HCT116 (cell line): Measurements from ENCODE around the gene SLC41A1. TPM values are rescaled to one million over a fixed set of nuclear protein-coding genes. Genes with fewer than 3 reads are reported as not detected.

Experiments
- ATAC-seq: fragments of 200-7000 bp; cut with Tn5 transposase; 2 replicates; pipeline ENCODE4 v1.9.1; 2020; ENCODE audit warnings: mild to moderate bottlenecking, moderate library complexity
- BruUV-seq: library from RNA; stranded (reverse); fragments of 400-500 nt; replicated peaks from 2 replicates; lab custom pipeline; 2021; lab: Mats Ljungman, UMichigan
- CTCF ChIA-PET: fragments of 300-600 bp; sonication (Branson Sonifier 250); formaldehyde crosslinking; loops from one replicate; lab custom pipeline; 2021; ENCODE audit warnings: antibody characterized with exemption; lab: Charles Lee
- POLR2A ChIA-PET: fragments of 300-600, 350-600 bp; sonication (Branson Sonifier 250); formaldehyde crosslinking; loops from one replicate; lab custom pipeline; 2021; ENCODE audit warnings: antibody characterized with exemption; lab: Charles Lee
- RAD21 ChIA-PET, 2 experiments: fragments of 300-600 bp; sonication (Branson Sonifier 250); formaldehyde crosslinking; loops; one replicate each; lab custom pipeline; 2023; ENCODE audit warnings: low total read pairs in 2 of 2; ENCODE audit not compliant: uncharacterized antibody in 2 of 2, unreplicated experiment in 2 of 2, low non-redundant PET in 1 of 2; lab: Charles Lee
- DNase-seq: peaks from one replicate; pipeline ENCODE4 v3.0.0-alpha.2; 2010; ENCODE audit warnings: low read depth, low spot score
- H2AFZ ChIP-seq: fragments of 200-600 bp; shearing (Covaris generic), sonication (generic); 2 replicates; pipeline ENCODE4 v1.6.1; 2017; ENCODE audit warnings: low read depth, mixed run types, mixed read lengths, antibody characterized with exemption, low read length; ENCODE audit not compliant: poor library complexity, severe bottlenecking
- H3K27ac ChIP-seq: 2 replicates; pipeline ENCODE4 v1.5.1; 2012; ENCODE audit warnings: low read depth, low read length
- H3K27me3 ChIP-seq: fragments of 200-600 bp; sonication (generic); 2 replicates; pipeline ENCODE4 v1.6.1; 2016; ENCODE audit warnings: mixed run types, low read length, mixed read lengths; ENCODE audit not compliant: insufficient read depth
- H3K36me3 ChIP-seq, 2 experiments: fragments of 200-500 bp in 1 of 2; fragments of 200-600 bp in 1 of 2; sonication (Bioruptor generic) in 1 of 2; sonication (generic) in 1 of 2; 2 replicates each; pipeline versions ENCODE4 v1.5.1 to v1.6.1; 2014 to 2016; ENCODE audit warnings: low read length in 2 of 2, inconsistent platforms in 1 of 2, mixed read lengths in 1 of 2, mixed run types in 1 of 2; ENCODE audit not compliant: insufficient read depth in 2 of 2, control insufficient read depth in 1 of 2
- H3K4me1 ChIP-seq, 2 experiments: fragments of 200-600 bp in 1 of 2; sonication (generic) in 1 of 2; 2 replicates each; pipeline versions ENCODE4 v1.5.1 to v1.6.1; 2012 to 2017; ENCODE audit warnings: low read length in 2 of 2, inconsistent platforms in 1 of 2, mild to moderate bottlenecking in 1 of 2, mixed read lengths in 1 of 2, mixed run types in 1 of 2, moderate library complexity in 1 of 2; ENCODE audit not compliant: insufficient read depth in 2 of 2, control insufficient read depth in 1 of 2
- H3K4me2 ChIP-seq: fragments of 200-600 bp; sonication (generic); 2 replicates; pipeline ENCODE4 v1.6.1; 2017; ENCODE audit warnings: mixed run types, low read length, mixed read lengths
- H3K4me3 ChIP-seq, 2 experiments: fragments of 200-600 bp in 1 of 2; sonication (generic) in 1 of 2; replicated peaks in 1 of 2; 2 replicates each; pipeline ENCODE4 v1.5.1; 2011 to 2016; ENCODE audit warnings: low read length in 2 of 2, control low read depth in 1 of 2, low read depth in 1 of 2, mild to moderate bottlenecking in 1 of 2, mixed read lengths in 1 of 2, mixed run types in 1 of 2
- H3K79me2 ChIP-seq: fragments of 200-600 bp; sonication (generic); 2 replicates; pipeline ENCODE4 v1.6.1; 2017; ENCODE audit warnings: mild to moderate bottlenecking, mixed run types, low read length, moderate library complexity, mixed read lengths; ENCODE audit not compliant: insufficient read depth
- H3K9ac ChIP-seq: fragments of 200-600 bp; sonication (generic); 2 replicates; pipeline ENCODE4 v1.6.1; 2016; ENCODE audit warnings: low read length, mixed read lengths
- H3K9me2 ChIP-seq: fragments of 200-600 bp; sonication (generic), shearing (Covaris generic); 2 replicates; pipeline ENCODE4 v1.6.1; 2017; ENCODE audit warnings: mixed run types, mild to moderate bottlenecking, moderate library complexity; ENCODE audit not compliant: insufficient read depth
- H3K9me3 ChIP-seq, 2 experiments: fragments of 200-500 bp in 1 of 2; fragments of 200-600 bp in 1 of 2; sonication (Bioruptor generic) in 1 of 2; sonication (generic) in 1 of 2; 2 replicates each; pipeline ENCODE4 v1.6.1; 2014 to 2017; ENCODE audit warnings: low read length in 2 of 2, mixed read lengths in 2 of 2, inconsistent platforms in 1 of 2, low read depth in 1 of 2, mild to moderate bottlenecking in 1 of 2, mixed run types in 1 of 2, moderate library complexity in 1 of 2; ENCODE audit not compliant: control insufficient read depth in 1 of 2, insufficient read depth in 1 of 2
- H4K20me1 ChIP-seq: fragments of 200-600 bp; sonication (generic), shearing (Covaris generic); 2 replicates; pipeline ENCODE4 v1.6.1; 2017; ENCODE audit warnings: mixed run types, mild to moderate bottlenecking, moderate library complexity; ENCODE audit not compliant: insufficient read depth
- CBX3 ChIP-seq: IDR thresholded peaks from 2 replicates; pipeline ENCODE4 v1.6.1; 2012; ENCODE audit warnings: low read depth
- CEBPB ChIP-seq: IDR thresholded peaks from 2 replicates; pipeline ENCODE4 v1.6.1; 2012; ENCODE audit warnings: low read depth
- ELF1 ChIP-seq: IDR thresholded peaks from 2 replicates; pipeline ENCODE4 v1.6.1; 2012; ENCODE audit warnings: low read depth, borderline replicate concordance
- FOSL1 ChIP-seq: IDR thresholded peaks from 2 replicates; pipeline ENCODE4 v1.6.1; 2012; ENCODE audit warnings: low read depth
- JUND ChIP-seq: IDR thresholded peaks from 2 replicates; pipeline ENCODE4 v1.6.1; 2012
- POLR2AphosphoS5 ChIP-seq: IDR thresholded peaks from 2 replicates; pipeline ENCODE4 v1.6.1; 2011; ENCODE audit warnings: mild to moderate bottlenecking, low read depth, low read length, moderate library complexity
- REST ChIP-seq: IDR thresholded peaks from 2 replicates; pipeline ENCODE4 v1.6.1; 2012; ENCODE audit warnings: low read depth
- SIN3A ChIP-seq: IDR thresholded peaks from 2 replicates; pipeline ENCODE4 v1.6.1; 2012; ENCODE audit warnings: low read depth
- YY1 ChIP-seq: IDR thresholded peaks from 2 replicates; pipeline ENCODE4 v1.6.1; 2011; ENCODE audit warnings: low read length, low read depth, moderate library complexity, mild to moderate bottlenecking; ENCODE audit not compliant: insufficient replicate concordance; ENCODE audit errors: extremely low read depth
- ZBTB33 ChIP-seq: IDR thresholded peaks from 2 replicates; pipeline ENCODE4 v1.6.1; 2011; ENCODE audit warnings: mild to moderate bottlenecking, low read length, moderate library complexity; ENCODE audit not compliant: insufficient replicate concordance; ENCODE audit errors: extremely low read depth
- ZNF274 ChIP-seq: fragments of 200-500 bp; sonication (Bioruptor generic); IDR thresholded peaks from 2 replicates; pipeline ENCODE4 v1.6.1; 2014; ENCODE audit warnings: mild to moderate bottlenecking, low read depth, low read length, inconsistent platforms
- intact Hi-C: fragments of 100-400 bp; cut with micrococcal nuclease; formaldehyde crosslinking; loops from 2 replicates; pipeline ENCODE4 v1.10.0; 2022
- total RNA-seq: library from RNA; stranded (reverse); gene quantifications from one replicate; pipeline ENCODE4 v1.2.1, GENCODE V29; 2021; ENCODE audit not compliant: unreplicated experiment

Gene SLC41A1
- total RNA-seq, 1 experiment from 2014 or later = 35.9 TPM

GRCh38 chr1:205775717-205776056 is 37.3 kb downstream of the SLC41A1 start:
- TF ChIP-seq REST (no peak), ELF1 (no peak), CEBPB (peak; percentile 57; the same call in 1 of the 2 replicates), YY1 (no peak), ZBTB33 (no peak), POLR2AphosphoS5 (no peak), SIN3A (0 out of 2 replicates have a peak, but pooled peaks have one; percentile 27), JUND (0 out of 2 replicates have a peak, but pooled peaks have one; percentile 28), FOSL1 (peak; percentile 38; the same call in 1 of the 2 replicates), ZNF274 (no peak), CBX3 (no peak)
- TF ChIP-seq, all 23 proteins: peak for 4
- no TSS peak for BruUV-seq
- Histone ChIP-seq H4K20me1 (no peaks in the 10 kb centered on the region), H3K27ac (no peak overlapping the region), H3K4me2 (peak overlapping the region; percentile 90), H3K4me3 (peak overlapping the region; percentile 79; a peak in 3 of 4 replicates), H3K9me3 (no peaks in the 10 kb centered on the region), H3K79me2 (no peaks in the 10 kb centered on the region), H3K9me2 (no peaks in the 10 kb centered on the region), H3K4me1 (peaks cover 3 to 19% of the 10 kb centered on the region in 2 experiments; a peak in 3 of 4 replicates), H3K9ac (no peak overlapping the region), H3K27me3 (no peaks in the 10 kb centered on the region), H3K36me3 (no peaks in the 10 kb centered on the region), H2AFZ (peak overlapping the region; percentile 87)
- ATAC-seq (peak; percentile 20), DNase-seq (no peak)
- intact Hi-C loops = loop anchor here (2.0 kb wide), 1 partner anchor 25 kb away; the partner anchor contains the start of gene NUCKS1
- POLR2A ChIA-PET = interaction anchor here (1.0 kb wide), 1 partner anchor 12 kb away, joined by 4 read pairs; no protein-coding TSS in a partner anchor
- CTCF ChIA-PET = interaction anchor here (1.0 kb wide), 1 partner anchor 13 kb away, joined by 4 read pairs; no protein-coding TSS in a partner anchor
- RAD21 ChIA-PET = no interaction called here
